ENCODE measurements around the gene NCAPD3. TPM values are rescaled to one million over a fixed set of nuclear protein-coding genes. Genes with fewer than 3 reads are reported as not detected.

NCAPD3 gene, protein sequence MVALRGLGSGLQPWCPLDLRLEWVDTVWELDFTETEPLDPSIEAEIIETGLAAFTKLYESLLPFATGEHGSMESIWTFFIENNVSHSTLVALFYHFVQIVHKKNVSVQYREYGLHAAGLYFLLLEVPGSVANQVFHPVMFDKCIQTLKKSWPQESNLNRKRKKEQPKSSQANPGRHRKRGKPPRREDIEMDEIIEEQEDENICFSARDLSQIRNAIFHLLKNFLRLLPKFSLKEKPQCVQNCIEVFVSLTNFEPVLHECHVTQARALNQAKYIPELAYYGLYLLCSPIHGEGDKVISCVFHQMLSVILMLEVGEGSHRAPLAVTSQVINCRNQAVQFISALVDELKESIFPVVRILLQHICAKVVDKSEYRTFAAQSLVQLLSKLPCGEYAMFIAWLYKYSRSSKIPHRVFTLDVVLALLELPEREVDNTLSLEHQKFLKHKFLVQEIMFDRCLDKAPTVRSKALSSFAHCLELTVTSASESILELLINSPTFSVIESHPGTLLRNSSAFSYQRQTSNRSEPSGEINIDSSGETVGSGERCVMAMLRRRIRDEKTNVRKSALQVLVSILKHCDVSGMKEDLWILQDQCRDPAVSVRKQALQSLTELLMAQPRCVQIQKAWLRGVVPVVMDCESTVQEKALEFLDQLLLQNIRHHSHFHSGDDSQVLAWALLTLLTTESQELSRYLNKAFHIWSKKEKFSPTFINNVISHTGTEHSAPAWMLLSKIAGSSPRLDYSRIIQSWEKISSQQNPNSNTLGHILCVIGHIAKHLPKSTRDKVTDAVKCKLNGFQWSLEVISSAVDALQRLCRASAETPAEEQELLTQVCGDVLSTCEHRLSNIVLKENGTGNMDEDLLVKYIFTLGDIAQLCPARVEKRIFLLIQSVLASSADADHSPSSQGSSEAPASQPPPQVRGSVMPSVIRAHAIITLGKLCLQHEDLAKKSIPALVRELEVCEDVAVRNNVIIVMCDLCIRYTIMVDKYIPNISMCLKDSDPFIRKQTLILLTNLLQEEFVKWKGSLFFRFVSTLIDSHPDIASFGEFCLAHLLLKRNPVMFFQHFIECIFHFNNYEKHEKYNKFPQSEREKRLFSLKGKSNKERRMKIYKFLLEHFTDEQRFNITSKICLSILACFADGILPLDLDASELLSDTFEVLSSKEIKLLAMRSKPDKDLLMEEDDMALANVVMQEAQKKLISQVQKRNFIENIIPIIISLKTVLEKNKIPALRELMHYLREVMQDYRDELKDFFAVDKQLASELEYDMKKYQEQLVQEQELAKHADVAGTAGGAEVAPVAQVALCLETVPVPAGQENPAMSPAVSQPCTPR (N-terminal part only)
- 7.9 and 11.7 TPM in 2 replicates for total RNA-seq

DNA sequence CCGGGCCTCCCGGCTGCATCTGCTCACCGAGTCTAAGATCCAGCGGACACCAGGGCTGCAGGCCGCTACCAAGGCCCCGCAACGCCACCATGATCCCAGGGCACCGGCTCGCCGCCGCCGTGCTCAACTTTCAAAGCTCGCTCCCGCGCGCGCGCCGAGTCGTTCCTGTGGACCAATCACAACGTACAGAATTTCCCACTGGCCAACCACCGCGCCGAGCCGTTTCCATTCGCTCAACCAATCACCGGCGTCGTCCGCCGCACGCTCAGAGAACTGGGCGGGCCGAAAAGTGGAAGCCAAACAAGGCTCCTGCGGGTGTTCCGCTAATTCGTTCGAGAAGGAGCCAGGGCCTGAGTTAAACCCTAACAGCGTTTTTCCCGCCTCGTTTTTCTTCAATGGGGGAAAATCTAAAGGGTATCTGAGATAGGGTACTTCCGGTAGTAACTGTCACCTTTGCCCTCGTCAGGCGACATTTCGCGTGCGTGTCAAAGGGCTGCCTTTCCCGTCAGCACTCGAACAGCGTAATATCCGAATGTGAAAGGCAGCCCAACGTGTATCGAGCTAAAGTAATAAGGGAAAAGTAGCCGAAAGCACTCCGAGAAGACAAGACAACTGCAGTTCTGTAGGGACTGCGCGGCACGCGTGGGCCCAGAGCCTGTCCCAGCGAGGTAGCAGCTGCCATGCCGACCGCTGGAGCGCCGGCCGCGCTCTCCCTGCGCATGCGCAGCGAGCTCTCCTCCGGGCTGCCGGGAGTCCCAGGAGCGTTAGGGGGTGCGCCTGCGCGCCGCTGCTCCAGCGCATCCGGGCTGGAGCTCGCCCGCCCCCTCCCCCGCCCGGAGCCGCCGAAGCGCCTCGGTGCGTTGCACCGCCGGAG is at the start of gene NCAPD3, which contains the start of gene VPS26B:
TSS of gene NCAPD3 (minus strand) at position 132 of the 874 bp plus-strand sequence. CDS start at position 91, 41 bp downstream.
TSS of gene VPS26B (plus strand) at position 836 of the 874 bp plus-strand sequence. CDS start 452 bp downstream, outside the sequence.

DNA sequence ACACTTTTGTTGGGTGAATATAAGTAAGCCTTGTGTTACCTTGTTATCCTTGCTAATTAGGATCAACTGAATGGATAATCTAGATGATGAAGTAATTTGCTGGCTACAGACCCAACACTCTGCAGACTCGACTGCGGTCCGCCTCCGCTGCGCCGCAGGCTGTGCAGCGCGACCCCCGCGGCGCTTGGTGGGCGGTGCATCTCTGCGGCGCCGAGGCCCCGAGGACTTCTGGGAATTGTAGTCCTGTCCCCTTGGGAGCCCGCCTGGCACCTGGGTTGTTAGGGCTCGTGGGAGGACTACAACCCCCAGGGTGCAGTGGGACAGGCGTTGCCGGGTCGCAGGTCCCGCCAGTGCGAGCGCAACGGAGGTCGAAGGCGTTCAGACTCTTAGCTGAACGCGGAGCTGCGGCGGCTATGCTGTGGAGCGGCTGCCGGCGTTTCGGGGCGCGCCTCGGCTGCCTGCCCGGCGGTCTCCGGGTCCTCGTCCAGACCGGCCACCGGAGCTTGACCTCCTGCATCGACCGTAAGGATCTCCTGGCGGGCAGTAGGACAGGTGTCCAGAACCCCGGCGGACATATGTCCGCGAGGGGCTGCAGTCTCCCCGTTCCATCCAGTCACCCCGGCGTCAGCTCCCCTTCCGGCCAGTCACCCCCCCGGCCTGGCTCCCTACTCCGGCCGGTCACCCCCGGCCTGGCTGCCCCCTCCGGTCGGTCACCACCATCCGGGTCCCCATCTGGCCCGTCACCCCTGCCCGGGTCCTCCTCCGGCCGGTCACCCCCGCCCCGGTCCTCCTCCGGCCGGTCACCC is 29.6 kb upstream of the NCAPD3 start, which contains the start of the genes ACAD8 and THYN1:
TSS of gene ACAD8 (plus strand) at position 381 of the 806 bp plus-strand sequence. CDS start at position 414, 33 bp downstream.
TSS of gene THYN1 (minus strand) at position 165 of the 806 bp plus-strand sequence. CDS start 470 bp downstream, outside the sequence.

Other genes with a start within 250 kb of the NCAPD3 start
- gene JAM3, start 154.9 kb downstream of the NCAPD3 start, total RNA-seq = under 0.01 and 0.28 TPM in 2 replicates
- gene VPS26B, start 704 bp upstream of the NCAPD3 start, total RNA-seq = 20.2 and 40.7 TPM in 2 replicates
- 53.8 and 54.3 TPM in 2 replicates for gene THYN1, start 29.4 kb upstream of the NCAPD3 start, total RNA-seq
- gene ACAD8, start 29.6 kb upstream of the NCAPD3 start, total RNA-seq = 15.7 and 16.4 TPM in 2 replicates
- gene GLB1L3, start 52.4 kb upstream of the NCAPD3 start, total RNA-seq = 1.3 and 3.8 TPM in 2 replicates
- gene GLB1L2, start 108.0 kb upstream of the NCAPD3 start, total RNA-seq = 1.9 and 4.4 TPM in 2 replicates
- under 0.01 TPM in 1 of 2 replicates, not detected in the other for gene B3GAT1, start 188.3 kb upstream of the NCAPD3 start, total RNA-seq